ENCODE measurements around the gene KRTAP5-2. TPM values are rescaled to one million over a fixed set of nuclear protein-coding genes. Genes with fewer than 3 reads are reported as not detected.

KRTAP5-2 gene
- total and polyA plus RNA-seq, 9 of the 15 experiments (the other 6 are each of a cell fraction or from before 2014, with no cell fraction given): not detected

- H3K36me3 ChIP-seq (ENCODE audit: control insufficient read depth, insufficient read depth, low read length): no peaks in the 10 kb centered on the region
- POLR2A ChIA-PET: no interaction called here
- H3K4me3 ChIP-seq: no peak overlapping the region
- peaks cover 0 to 45% of the 10 kb centered on the region in 2 experiments; a peak in 3 of 5 replicates for H3K4me1 ChIP-seq (replicated peaks in 1 of 2; ENCODE audit: control insufficient read depth in 2 of 2, insufficient read depth in 2 of 2, low read length in 2 of 2)
- FAIRE-seq: no peak
- intact Hi-C loops (cut with micrococcal nuclease): no loop called here
- no peaks in the 10 kb centered on the region for H3K9me1 ChIP-seq (ENCODE audit: control insufficient read depth, insufficient read depth, low read length)
- peaks cover 26% of the 10 kb centered on the region for H4K20me1 ChIP-seq (replicated peaks; ENCODE audit: control insufficient read depth, insufficient read depth, low read length)
- in situ Hi-C loops (cut with MboI): no loop called here
- TF ChIP-seq USF2 (CRISPR knock-in tag; IDR thresholded peaks at IDR 0.05) (peak; percentile 16; the same call in 1 of the 2 replicates), RFX5 (IDR thresholded peaks at IDR 0.05; ENCODE audit: low read depth, low read length) (no peak), RBM14 (IDR thresholded peaks at IDR 0.05; ENCODE audit: borderline replicate concordance, insufficient read depth, low read depth, low read length) (no peak), ZNF263 (CRISPR knock-in tag; IDR thresholded peaks at IDR 0.05; ENCODE audit: borderline replicate concordance) (peak; percentile 82), GABPB2 (CRISPR knock-in tag; conservative IDR thresholded peaks at IDR 0.05) (no peak), HINFP (tag; conservative IDR thresholded peaks at IDR 0.05; ENCODE audit: low read depth) (no peak), USF1 (CRISPR knock-in tag; IDR thresholded peaks at IDR 0.05) (peak; percentile 53)
- no peak for ATAC-seq
- CTCF ChIA-PET (ENCODE audit: low intra/inter-chr PET ratio): interaction anchor here (1.6 kb wide), 1 partner anchor 12 kb away, joined by 5 read pairs; no protein-coding TSS in a partner anchor
- 15% methylated on average over 26 of the region's 29 CpGs for WGBS (ENCODE audit: insufficient coverage, low coverage, missing lambda C conversion rate)
- no peaks in the 10 kb centered on the region for H3K79me2 ChIP-seq (ENCODE audit: control insufficient read depth, insufficient read depth, low read length)
- BruUV-seq (replicated peaks): no TSS peak
- no peak overlapping the region for H3K4me2 ChIP-seq (ENCODE audit: insufficient read depth, low read length)
- H3K9ac ChIP-seq (ENCODE audit: insufficient read depth in 1 of 2, low read depth in 2 of 2, low read length in 2 of 2): no peak overlapping the region
- no peak overlapping the region for H2AFZ ChIP-seq (ENCODE audit: low read depth, low read length)
- no peak for DNase-seq (ENCODE audit: extremely low read depth in 1 of 4, low spot score in 3 of 4)
- no peak overlapping the region for H3K27ac ChIP-seq (ENCODE audit: extremely low read depth, low read depth, low read length)
- peaks cover 0 to 41% of the 10 kb centered on the region in 2 experiments; a peak in 2 of 5 replicates for H3K27me3 ChIP-seq (ENCODE audit: control insufficient read depth in 2 of 2, insufficient read depth in 2 of 2, low read length in 2 of 2)
- H3K9me3 ChIP-seq (replicated peaks; ENCODE audit: control insufficient read depth, insufficient read depth, low read depth, low read length): no peaks in the 10 kb centered on the region
These were observed 38.8 kb downstream of the KRTAP5-2 start for GRCh38 chr11:1559111-1559951.

Data from K562 (cell line).